PC-9 (cell line): ENCODE results near the gene PEX11G. TPM values are rescaled to one million over a fixed set of nuclear protein-coding genes. Genes with fewer than 3 reads are reported as not detected.

Experiments used
- BruUV-seq: library from RNA; stranded (reverse); fragments of 400-500 nt; replicated peaks from 2 replicates; lab custom pipeline; 2021; lab: Mats Ljungman, UMichigan
- CTCF ChIA-PET: fragments of 300-600 bp; sonication (Branson Sonifier 250); formaldehyde crosslinking; loops from one replicate; lab custom pipeline; 2022; ENCODE audit warnings: antibody characterized with exemption; lab: Charles Lee
- POLR2A ChIA-PET: fragments of 300-600 bp; sonication (Branson Sonifier 250); formaldehyde crosslinking; loops from one replicate; lab custom pipeline; 2022; ENCODE audit warnings: antibody characterized with exemption; ENCODE audit not compliant: unreplicated experiment; lab: Charles Lee
- DNase-seq, 2 experiments: peaks; one replicate each; pipeline versions ENCODE4 v3.0.0 to v3.0.0-alpha.2; 2015 to 2022; ENCODE audit warnings: mixed read lengths in 1 of 2
- H2AFZ ChIP-seq: fragments of 200-600 bp; sonication (generic); 2 replicates; pipeline ENCODE4 v1.8.1; 2017; ENCODE audit warnings: antibody characterized with exemption
- H3F3A ChIP-seq: fragments of 200-600 bp; sonication (generic); 2 replicates; pipeline ENCODE4 v1.8.1; 2017; ENCODE audit warnings: antibody characterized with exemption, mild to moderate bottlenecking, low read depth; ENCODE audit not compliant: insufficient read depth
- H3K27ac ChIP-seq: fragments of 200-600 bp; sonication (generic); 2 replicates; pipeline ENCODE4 v1.6.1; 2016; ENCODE audit warnings: mixed run types
- H3K27me3 ChIP-seq: fragments of 200-600 bp; sonication (generic); 2 replicates; pipeline ENCODE4 v1.6.1; 2016; ENCODE audit warnings: low read depth, mixed run types; ENCODE audit not compliant: insufficient read depth
- H3K36me3 ChIP-seq: fragments of 200-600 bp; sonication (generic); 2 replicates; pipeline ENCODE4 v1.6.1; 2016; ENCODE audit warnings: low read depth, mixed run types
- H3K4me1 ChIP-seq: fragments of 200-600 bp; sonication (generic); replicated peaks from 2 replicates; pipeline ENCODE4 v1.6.1; 2016; ENCODE audit warnings: mixed run types; ENCODE audit not compliant: insufficient read depth
- H3K4me2 ChIP-seq: fragments of 200-600 bp; sonication (generic); 2 replicates; pipeline ENCODE4 v1.6.1; 2017; ENCODE audit warnings: mixed run types
- H3K4me3 ChIP-seq: fragments of 200-600 bp; sonication (generic); 2 replicates; pipeline ENCODE4 v1.6.1; 2016; ENCODE audit warnings: mixed run types
- H3K79me2 ChIP-seq: fragments of 200-600 bp; sonication (generic); 2 replicates; pipeline ENCODE4 v1.6.1; 2017; ENCODE audit warnings: low read depth, mixed run types
- H3K9me2 ChIP-seq: fragments of 200-600 bp; sonication (generic); 2 replicates; pipeline ENCODE4 v1.8.1; 2017; ENCODE audit warnings: mild to moderate bottlenecking; ENCODE audit not compliant: insufficient read depth
- H3K9me3 ChIP-seq: fragments of 200-600 bp; sonication (generic); 2 replicates; pipeline ENCODE4 v1.8.1; 2016; ENCODE audit warnings: low read depth; ENCODE audit not compliant: insufficient read depth
- H4K20me1 ChIP-seq: fragments of 200-600 bp; sonication (generic); 2 replicates; pipeline ENCODE4 v1.8.1; 2017; ENCODE audit not compliant: insufficient read depth
- EZH2 ChIP-seq: fragments of 200-600 bp; sonication (generic); IDR thresholded peaks from 2 replicates; pipeline ENCODE4 v1.8.0; 2017; ENCODE audit warnings: antibody characterized with exemption, low read depth
- intact Hi-C: fragments of 100-400 bp; cut with micrococcal nuclease; formaldehyde crosslinking; loops from one replicate; pipeline ENCODE4 v1.10.0; 2022; ENCODE audit not compliant: unreplicated experiment
- total RNA-seq: library from RNA; stranded (reverse); gene quantifications from 2 replicates; pipeline ENCODE4 v1.2.3, GENCODE V29; 2021
- TF ChIP-seq, protein P1 (sequence below): fragments of 200-600 bp; sonication (generic); conservative IDR thresholded peaks from 2 replicates; pipeline ENCODE4 v1.6.1; 2017; ENCODE audit warnings: mixed run types, antibody characterized with exemption, mild to moderate bottlenecking, moderate library complexity

PEX11G gene
- total RNA-seq, 1 experiment from 2014 or later = 10.5 TPM

GRCh38 chr19:7478843-7479227 lies 10.0 kb downstream of the PEX11G start:
- BruUV-seq = no TSS peak
- Histone ChIP-seq H2AFZ (no peak overlapping the region), H4K20me1 (no peaks in the 10 kb centered on the region), H3K27ac (no peak overlapping the region), H3K36me3 (no peaks in the 10 kb centered on the region), H3K9me3 (no peaks in the 10 kb centered on the region), H3K9me2 (no peaks in the 10 kb centered on the region), H3K4me2 (no peak overlapping the region), H3K79me2 (no peaks in the 10 kb centered on the region), H3K4me1 (peaks cover 34% of the 10 kb centered on the region), H3K27me3 (no peaks in the 10 kb centered on the region), H3F3A (peaks cover 34% of the 10 kb centered on the region; the same call in 1 of the 2 replicates), H3K4me3 (no peak overlapping the region)
- DNase-seq = no peak
- TF ChIP-seq EZH2 = no peak
- TF ChIP-seq, protein P1, sequence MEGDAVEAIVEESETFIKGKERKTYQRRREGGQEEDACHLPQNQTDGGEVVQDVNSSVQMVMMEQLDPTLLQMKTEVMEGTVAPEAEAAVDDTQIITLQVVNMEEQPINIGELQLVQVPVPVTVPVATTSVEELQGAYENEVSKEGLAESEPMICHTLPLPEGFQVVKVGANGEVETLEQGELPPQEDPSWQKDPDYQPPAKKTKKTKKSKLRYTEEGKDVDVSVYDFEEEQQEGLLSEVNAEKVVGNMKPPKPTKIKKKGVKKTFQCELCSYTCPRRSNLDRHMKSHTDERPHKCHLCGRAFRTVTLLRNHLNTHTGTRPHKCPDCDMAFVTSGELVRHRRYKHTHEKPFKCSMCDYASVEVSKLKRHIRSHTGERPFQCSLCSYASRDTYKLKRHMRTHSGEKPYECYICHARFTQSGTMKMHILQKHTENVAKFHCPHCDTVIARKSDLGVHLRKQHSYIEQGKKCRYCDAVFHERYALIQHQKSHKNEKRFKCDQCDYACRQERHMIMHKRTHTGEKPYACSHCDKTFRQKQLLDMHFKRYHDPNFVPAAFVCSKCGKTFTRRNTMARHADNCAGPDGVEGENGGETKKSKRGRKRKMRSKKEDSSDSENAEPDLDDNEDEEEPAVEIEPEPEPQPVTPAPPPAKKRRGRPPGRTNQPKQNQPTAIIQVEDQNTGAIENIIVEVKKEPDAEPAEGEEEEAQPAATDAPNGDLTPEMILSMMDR = no peak
- ChIA-PET POLR2A (no interaction called here), CTCF (no interaction called here)
- intact Hi-C loops = no loop called here

DNA sequence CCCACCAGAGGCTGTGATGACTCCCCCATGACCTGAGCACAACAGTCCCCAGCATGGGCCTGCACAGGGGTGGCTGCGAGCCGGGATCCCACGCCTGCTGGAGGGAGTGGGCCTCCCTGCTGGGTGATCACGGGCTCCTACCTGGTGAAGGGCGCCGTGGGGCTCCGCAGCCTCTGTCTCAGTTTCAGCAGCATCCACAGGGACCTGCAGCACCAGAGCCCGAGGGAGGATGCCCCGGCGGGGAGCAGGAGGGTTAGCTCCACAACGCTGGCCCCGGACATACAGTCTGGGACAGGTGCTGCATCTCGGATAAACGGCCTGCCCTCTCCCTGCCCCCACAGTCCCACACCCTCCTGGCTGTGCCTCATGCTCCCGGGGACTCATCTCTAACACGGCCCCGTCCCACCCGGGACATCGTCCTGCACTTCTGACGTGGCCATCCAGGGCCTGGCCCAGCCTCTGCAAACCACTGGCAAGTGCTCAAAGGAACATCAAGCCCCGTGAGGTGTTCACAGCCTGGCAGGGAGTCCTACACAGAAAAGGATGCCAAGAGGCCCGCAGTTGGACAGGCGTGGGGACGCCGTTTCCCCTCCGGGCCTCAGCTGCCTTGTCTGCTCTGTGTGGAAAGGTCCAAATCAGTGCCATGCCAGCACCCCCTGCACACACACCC lies 10.5 kb downstream of the PEX11G start:
- no peak overlapping the region for H2AFZ ChIP-seq
- no peaks in the 10 kb centered on the region for H3K9me3 ChIP-seq
- intact Hi-C loops = no loop called here
- H3K36me3 ChIP-seq = no peaks in the 10 kb centered on the region
- ChIA-PET POLR2A (no interaction called here), CTCF (no interaction called here)
- H3K9me2 ChIP-seq = no peaks in the 10 kb centered on the region
- H3K27me3 ChIP-seq = no peaks in the 10 kb centered on the region
- DNase-seq = no peak
- H3K4me1 ChIP-seq = peaks cover 29% of the 10 kb centered on the region
- peaks cover 29% of the 10 kb centered on the region; the same call in 1 of the 2 replicates for H3F3A ChIP-seq
- H3K4me3 ChIP-seq = no peak overlapping the region
- H4K20me1 ChIP-seq = no peaks in the 10 kb centered on the region
- TF ChIP-seq, protein P1 = no peak
- no peak for TF ChIP-seq EZH2
- H3K79me2 ChIP-seq = no peaks in the 10 kb centered on the region
- no peak overlapping the region for H3K27ac ChIP-seq
- no TSS peak for BruUV-seq
- H3K4me2 ChIP-seq = no peak overlapping the region

DNA sequence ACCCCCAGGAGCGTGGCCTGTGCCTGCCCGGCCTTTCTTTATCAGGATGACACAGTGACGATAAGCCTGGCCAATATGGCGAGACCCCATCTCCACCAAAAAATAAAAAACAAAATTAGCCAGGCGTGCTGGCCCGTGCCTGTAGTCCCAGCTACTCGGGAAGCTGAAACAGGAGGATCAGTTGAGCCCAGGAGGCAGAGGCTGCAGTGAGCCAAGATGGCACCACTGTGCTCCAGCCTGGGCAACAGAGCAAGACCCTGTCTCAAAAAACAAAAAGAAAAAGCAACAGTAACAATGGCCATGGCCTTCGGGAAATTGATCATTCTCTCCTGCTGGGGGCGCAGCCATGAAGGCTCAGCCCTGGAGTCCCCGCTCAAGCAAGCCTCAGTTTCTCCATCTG lies 11.1 kb downstream of the PEX11G start:
- no peak for DNase-seq
- H3K4me2 ChIP-seq = no peak overlapping the region
- no TSS peak for BruUV-seq
- POLR2A ChIA-PET = no interaction called here
- peaks cover 24% of the 10 kb centered on the region for H3K4me1 ChIP-seq
- H3K36me3 ChIP-seq = no peaks in the 10 kb centered on the region
- CTCF ChIA-PET = no interaction called here
- H3K27ac ChIP-seq = no peak overlapping the region
- no peaks in the 10 kb centered on the region for H3K9me3 ChIP-seq
- no peaks in the 10 kb centered on the region for H3K27me3 ChIP-seq
- H3K79me2 ChIP-seq = no peaks in the 10 kb centered on the region
- TF ChIP-seq, protein P1 = no peak
- no peak for TF ChIP-seq EZH2
- no peaks in the 10 kb centered on the region for H3K9me2 ChIP-seq
- H3F3A ChIP-seq = peaks cover 26% of the 10 kb centered on the region; the same call in 1 of the 2 replicates
- intact Hi-C loops = no loop called here
- no peak overlapping the region for H2AFZ ChIP-seq
- H4K20me1 ChIP-seq = no peaks in the 10 kb centered on the region
- H3K4me3 ChIP-seq = no peak overlapping the region
